ENCODE measurements around the gene UBE2E1.

DNA sequence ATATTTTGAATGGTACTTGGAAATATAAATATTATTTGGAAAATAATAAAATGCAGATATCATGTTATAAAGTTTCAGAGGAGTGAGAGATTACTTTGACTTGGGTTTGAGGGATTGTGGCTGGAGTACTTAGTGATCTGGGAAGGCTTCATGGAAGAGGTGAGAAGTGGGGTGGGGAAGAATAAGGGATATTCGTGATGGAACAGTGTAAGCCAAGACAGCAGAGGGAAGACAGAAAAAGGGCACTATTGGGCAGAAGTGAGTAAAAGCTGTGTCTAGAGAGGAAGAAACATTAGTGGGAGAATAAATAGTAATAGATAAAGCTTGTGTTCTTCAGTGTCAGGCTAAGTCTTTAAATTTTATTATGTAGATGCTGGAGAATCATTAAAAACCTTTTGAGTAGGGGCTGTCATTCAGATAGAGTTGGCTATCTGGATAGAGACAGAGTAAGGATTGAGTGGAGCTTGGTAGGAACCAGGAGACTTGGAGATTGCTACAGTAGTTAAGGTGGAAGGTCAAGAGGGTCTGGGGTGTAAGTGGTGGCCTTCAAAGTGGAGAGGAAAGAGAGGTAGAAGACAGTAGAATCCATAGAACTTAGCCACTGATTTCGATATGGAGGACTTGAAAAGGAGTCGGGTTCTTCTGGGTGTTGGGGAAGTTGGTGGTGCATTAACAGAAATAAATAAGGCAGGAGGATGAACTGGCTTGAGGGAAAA is 11.9 kb downstream of the UBE2E1 start:
- TF ChIP-seq CEBPB (IDR thresholded peaks at IDR 0.05; ENCODE audit: low read depth, low read length) (no peak), RAD21 (IDR thresholded peaks at IDR 0.05; ENCODE audit: low read length) (no peak), POLR2A (IDR thresholded peaks at IDR 0.05; ENCODE audit: low read depth, low read length) (no peak), BHLHE40 (IDR thresholded peaks at IDR 0.05; ENCODE audit: low read depth, low read length) (no peak), RCOR1 (IDR thresholded peaks at IDR 0.05; ENCODE audit: insufficient replicate concordance, low read length) (no peak), RFX5 (IDR thresholded peaks at IDR 0.05; ENCODE audit: low read depth, low read length) (no peak), MAZ (IDR thresholded peaks at IDR 0.05; ENCODE audit: borderline replicate concordance, low read depth, low read length) (no peak), FOS (IDR thresholded peaks at IDR 0.05; ENCODE audit: low read depth, low read length) (no peak)
- TF ChIP-seq, protein P1, sequence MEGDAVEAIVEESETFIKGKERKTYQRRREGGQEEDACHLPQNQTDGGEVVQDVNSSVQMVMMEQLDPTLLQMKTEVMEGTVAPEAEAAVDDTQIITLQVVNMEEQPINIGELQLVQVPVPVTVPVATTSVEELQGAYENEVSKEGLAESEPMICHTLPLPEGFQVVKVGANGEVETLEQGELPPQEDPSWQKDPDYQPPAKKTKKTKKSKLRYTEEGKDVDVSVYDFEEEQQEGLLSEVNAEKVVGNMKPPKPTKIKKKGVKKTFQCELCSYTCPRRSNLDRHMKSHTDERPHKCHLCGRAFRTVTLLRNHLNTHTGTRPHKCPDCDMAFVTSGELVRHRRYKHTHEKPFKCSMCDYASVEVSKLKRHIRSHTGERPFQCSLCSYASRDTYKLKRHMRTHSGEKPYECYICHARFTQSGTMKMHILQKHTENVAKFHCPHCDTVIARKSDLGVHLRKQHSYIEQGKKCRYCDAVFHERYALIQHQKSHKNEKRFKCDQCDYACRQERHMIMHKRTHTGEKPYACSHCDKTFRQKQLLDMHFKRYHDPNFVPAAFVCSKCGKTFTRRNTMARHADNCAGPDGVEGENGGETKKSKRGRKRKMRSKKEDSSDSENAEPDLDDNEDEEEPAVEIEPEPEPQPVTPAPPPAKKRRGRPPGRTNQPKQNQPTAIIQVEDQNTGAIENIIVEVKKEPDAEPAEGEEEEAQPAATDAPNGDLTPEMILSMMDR (conservative IDR thresholded peaks at IDR 0.05; ENCODE audit: low read depth, low read length), result no peak
- TF ChIP-seq, protein P2, sequence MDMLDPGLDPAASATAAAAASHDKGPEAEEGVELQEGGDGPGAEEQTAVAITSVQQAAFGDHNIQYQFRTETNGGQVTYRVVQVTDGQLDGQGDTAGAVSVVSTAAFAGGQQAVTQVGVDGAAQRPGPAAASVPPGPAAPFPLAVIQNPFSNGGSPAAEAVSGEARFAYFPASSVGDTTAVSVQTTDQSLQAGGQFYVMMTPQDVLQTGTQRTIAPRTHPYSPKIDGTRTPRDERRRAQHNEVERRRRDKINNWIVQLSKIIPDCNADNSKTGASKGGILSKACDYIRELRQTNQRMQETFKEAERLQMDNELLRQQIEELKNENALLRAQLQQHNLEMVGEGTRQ (IDR thresholded peaks at IDR 0.05; ENCODE audit: low read depth, low read length), result no peak
